Colonic mucosa (tissue), 4 donors: ENCODE data around the gene CCM2L. TPM values are rescaled to one million over a fixed set of nuclear protein-coding genes. Genes with fewer than 3 reads are reported as not detected.

ENCODE experiments used
- DNase-seq: peaks from one replicate; pipeline ENCODE4 v3.0.0-alpha.2; 2020
- H3K27ac ChIP-seq: fragments of 200-600 bp; one replicate; pipeline ENCODE4 v1.8.0; 2021
- H3K27me3 ChIP-seq: fragments of 200-600 bp; one replicate; pipeline ENCODE4 v1.8.0; 2021
- H3K36me3 ChIP-seq: fragments of 200-600 bp; one replicate; pipeline ENCODE4 v1.8.0; 2021
- H3K4me1 ChIP-seq: fragments of 200-600 bp; one replicate; pipeline ENCODE4 v1.8.0; 2021; ENCODE audit warnings: mild to moderate bottlenecking
- H3K4me3 ChIP-seq: fragments of 200-600 bp; one replicate; pipeline ENCODE4 v1.8.0; 2021
- H3K9ac ChIP-seq, 2 donors: one replicate each; pipeline ENCODE4 v1.7.0; 2013; ENCODE audit warnings: control low read depth in 2 of 2, low read depth in 2 of 2, low read length in 2 of 2
- H3K9me3 ChIP-seq: fragments of 200-600 bp; one replicate; pipeline ENCODE4 v1.8.0; 2021
- intact Hi-C: fragments of 100-400 bp; cut with DNase I; formaldehyde crosslinking; loops from one replicate; pipeline ENCODE4 v1.14.1; 2022
- total RNA-seq, 2 donors: library from RNA; stranded (reverse); fragmentation: NEBNext Ultra II Directional in 1 of 2; extraction: Animal tissue kit (Norgen Biotek cat#: 25700) in 1 of 2; gene quantifications; one replicate each; pipeline ENCODE4 v1.2.1, GENCODE V29; 2021
- TF ChIP-seq, protein P1 (sequence below): fragments of 200-600 bp; IDR thresholded peaks from one replicate; pipeline ENCODE4 v1.8.0; 2022; ENCODE audit warnings: antibody characterized with exemption, mild to moderate bottlenecking
- donor health status: healthy.
- donor health status: DM: no; HTN: no; CAD: no.
- donor health status: DM: no; HTN: no; CAD: no.

The CCM2L gene
- total RNA-seq, 2 donors from 2014 or later: 1.1 to 1.2 TPM

DNA sequence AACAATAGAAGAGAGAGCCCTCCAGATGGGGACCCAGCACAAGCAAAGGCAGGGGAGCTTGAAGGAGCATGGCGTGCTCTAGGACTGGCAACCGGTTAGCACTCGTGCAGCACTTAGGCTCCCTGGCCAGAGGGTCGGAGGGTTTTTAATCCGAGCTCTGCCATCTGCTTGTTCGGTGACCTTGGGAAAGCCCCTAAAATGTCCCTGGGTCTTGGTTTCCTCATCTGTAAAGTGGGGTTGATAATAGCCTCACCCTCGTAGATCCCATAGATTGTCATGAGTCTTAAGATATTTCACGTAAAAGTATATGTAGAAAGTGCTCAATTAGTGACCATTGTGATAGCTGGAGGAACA is 25.2 kb downstream of the CCM2L start:
- H3K4me3 ChIP-seq: no peak overlapping the region
- no peak overlapping the region for H3K9ac ChIP-seq
- no peaks in the 10 kb centered on the region for H3K9me3 ChIP-seq
- DNase-seq: no peak
- TF ChIP-seq, protein P1, sequence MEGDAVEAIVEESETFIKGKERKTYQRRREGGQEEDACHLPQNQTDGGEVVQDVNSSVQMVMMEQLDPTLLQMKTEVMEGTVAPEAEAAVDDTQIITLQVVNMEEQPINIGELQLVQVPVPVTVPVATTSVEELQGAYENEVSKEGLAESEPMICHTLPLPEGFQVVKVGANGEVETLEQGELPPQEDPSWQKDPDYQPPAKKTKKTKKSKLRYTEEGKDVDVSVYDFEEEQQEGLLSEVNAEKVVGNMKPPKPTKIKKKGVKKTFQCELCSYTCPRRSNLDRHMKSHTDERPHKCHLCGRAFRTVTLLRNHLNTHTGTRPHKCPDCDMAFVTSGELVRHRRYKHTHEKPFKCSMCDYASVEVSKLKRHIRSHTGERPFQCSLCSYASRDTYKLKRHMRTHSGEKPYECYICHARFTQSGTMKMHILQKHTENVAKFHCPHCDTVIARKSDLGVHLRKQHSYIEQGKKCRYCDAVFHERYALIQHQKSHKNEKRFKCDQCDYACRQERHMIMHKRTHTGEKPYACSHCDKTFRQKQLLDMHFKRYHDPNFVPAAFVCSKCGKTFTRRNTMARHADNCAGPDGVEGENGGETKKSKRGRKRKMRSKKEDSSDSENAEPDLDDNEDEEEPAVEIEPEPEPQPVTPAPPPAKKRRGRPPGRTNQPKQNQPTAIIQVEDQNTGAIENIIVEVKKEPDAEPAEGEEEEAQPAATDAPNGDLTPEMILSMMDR: no peak
- no peaks in the 10 kb centered on the region for H3K36me3 ChIP-seq
- intact Hi-C loops: loop anchor here (10.0 kb wide), 1 partner anchor 181 kb away; no protein-coding TSS in a partner anchor
- no peaks in the 10 kb centered on the region for H3K4me1 ChIP-seq
- H3K27ac ChIP-seq: no peak overlapping the region
- peaks cover 4% of the 10 kb centered on the region for H3K27me3 ChIP-seq

DNA sequence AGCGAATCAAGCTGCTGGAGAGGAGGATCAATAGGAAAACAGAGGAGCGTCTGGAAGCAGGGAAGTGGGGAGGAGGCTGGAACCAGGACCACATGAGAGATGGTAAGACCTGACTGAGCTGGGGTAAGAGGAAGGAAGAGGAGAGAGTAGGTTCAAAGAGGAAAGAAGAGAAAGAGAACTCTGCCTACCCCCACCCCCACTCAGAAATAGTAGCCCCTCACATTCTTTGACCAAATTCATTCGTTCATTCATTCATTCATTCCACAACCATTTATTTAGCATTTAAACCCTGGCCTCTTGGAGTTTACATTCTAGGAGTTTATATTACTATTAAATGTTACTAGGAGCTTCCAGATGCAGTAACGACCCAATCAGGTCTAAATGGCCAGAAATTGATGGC is 26.0 kb downstream of the CCM2L start:
- H3K9me3 ChIP-seq: no peaks in the 10 kb centered on the region
- no peak overlapping the region for H3K4me3 ChIP-seq
- H3K9ac ChIP-seq: no peak overlapping the region
- intact Hi-C loops: loop anchor here (10.0 kb wide), 1 partner anchor 181 kb away; no protein-coding TSS in a partner anchor
- H3K36me3 ChIP-seq: no peaks in the 10 kb centered on the region
- TF ChIP-seq, protein P1: no peak
- DNase-seq: no peak
- H3K4me1 ChIP-seq: no peaks in the 10 kb centered on the region
- no peak overlapping the region for H3K27ac ChIP-seq
- peaks cover 1% of the 10 kb centered on the region for H3K27me3 ChIP-seq

DNA sequence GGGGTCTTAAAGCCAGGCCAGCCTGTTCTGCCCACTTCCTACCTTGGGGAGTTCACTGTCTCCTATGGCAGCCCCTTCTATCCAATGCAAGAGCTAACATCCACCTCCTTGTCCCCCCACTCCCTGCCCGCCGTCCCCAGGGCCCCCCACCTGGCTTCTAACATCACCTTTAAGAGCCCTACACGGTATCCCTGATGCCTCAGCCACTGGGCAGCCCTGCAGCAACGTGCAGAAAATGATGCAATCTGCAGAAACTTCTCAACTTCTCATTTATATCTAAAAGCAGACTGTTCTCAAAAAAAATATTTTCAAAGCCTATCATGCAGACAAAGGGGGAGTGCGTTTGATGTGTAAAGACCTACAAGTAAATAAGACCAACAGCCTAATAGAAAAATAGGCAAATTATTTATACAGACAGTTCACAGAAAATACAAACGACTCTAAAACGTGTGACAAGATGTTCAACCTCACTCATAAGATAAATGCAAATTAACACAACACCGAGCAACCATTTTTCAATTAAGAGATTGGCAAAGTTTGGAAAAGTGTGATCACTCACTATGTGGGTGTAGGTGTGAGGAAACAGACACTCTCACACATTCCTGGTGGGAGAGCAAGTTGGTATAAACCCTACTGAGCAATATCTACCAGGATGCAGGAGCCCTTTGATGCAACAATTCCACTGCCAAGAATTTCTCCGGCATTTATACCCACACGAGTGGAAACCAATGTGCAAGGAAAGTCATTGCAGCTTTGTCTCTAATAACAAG is 26.7 kb downstream of the CCM2L start:
- Histone ChIP-seq H3K9ac (no peak overlapping the region), H3K27me3 (no peaks in the 10 kb centered on the region), H3K9me3 (no peaks in the 10 kb centered on the region), H3K4me1 (no peaks in the 10 kb centered on the region), H3K4me3 (no peak overlapping the region), H3K27ac (no peak overlapping the region), H3K36me3 (no peaks in the 10 kb centered on the region)
- TF ChIP-seq, protein P1: no peak
- intact Hi-C loops: loop anchor here (10.0 kb wide), 1 partner anchor 182 kb away; no protein-coding TSS in a partner anchor
- DNase-seq: no peak

DNA sequence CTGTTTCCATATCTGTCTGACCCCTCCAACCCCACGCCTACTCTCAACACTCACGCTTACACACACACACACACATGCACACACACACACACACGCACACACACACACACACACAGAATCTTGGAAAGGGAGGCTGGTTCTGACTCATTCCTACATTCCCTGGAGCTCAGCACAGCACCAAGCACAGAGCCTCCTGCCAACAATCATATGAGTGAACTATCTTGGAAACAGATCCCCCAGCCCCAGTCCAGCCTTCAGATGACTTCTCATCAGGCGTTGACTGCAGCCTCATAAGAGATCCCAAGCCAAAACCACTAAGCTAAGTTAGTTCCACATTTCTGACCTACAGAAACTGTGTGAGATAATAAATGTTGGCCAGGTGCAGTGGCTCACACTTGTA is 27.7 kb downstream of the CCM2L start:
- no peak overlapping the region for H3K27ac ChIP-seq
- H3K9ac ChIP-seq: no peak overlapping the region
- no peak overlapping the region for H3K4me3 ChIP-seq
- no peaks in the 10 kb centered on the region for H3K4me1 ChIP-seq
- H3K27me3 ChIP-seq: no peaks in the 10 kb centered on the region
- DNase-seq: no peak
- H3K36me3 ChIP-seq: no peaks in the 10 kb centered on the region
- TF ChIP-seq, protein P1: no peak
- intact Hi-C loops: loop anchor here (10.0 kb wide), 1 partner anchor 183 kb away; no protein-coding TSS in a partner anchor
- H3K9me3 ChIP-seq: no peaks in the 10 kb centered on the region

DNA sequence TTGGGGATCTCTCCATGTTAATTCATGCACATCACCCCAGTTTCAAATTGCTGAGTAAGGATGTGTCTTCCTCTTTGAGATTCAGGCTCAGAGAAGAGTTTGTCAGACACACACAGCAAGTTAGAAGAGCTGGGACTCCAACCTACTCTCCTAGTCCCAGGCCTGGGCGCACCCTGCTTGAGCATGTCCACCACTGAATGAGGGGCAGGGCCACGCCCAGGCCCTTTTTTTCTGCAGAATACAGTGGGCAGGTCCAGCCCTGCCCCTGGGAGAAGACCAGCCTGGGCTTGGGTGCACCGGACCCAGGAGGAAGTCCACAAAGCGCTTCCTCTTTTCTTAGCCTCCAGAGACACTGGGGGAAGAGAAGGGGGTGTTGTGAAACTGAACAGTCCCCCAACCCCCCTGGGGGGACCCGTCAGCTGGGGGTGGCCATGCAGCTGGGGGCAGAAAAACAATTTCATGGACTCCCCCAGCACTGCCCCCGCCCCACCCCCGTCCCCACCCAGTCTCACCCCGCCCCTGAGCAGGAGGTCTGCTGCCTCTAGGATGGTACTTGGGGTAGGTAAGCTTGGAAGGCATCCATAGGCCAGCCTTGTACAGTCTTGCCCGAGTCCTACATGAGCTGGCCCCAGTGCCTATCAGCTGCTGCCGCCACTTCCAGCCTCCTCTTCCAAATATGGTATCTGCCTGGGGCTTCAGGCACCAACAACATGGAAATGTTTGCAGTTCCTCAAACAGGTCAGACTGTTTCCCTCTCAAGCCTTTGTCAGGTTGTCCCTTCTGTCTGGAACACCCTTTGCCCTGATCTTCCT is 30.1 kb downstream of the CCM2L start:
- intact Hi-C loops: no loop called here
- DNase-seq: no peak
- H3K36me3 ChIP-seq: no peaks in the 10 kb centered on the region
- no peaks in the 10 kb centered on the region for H3K27me3 ChIP-seq
- peak overlapping the region; percentile 32 for H3K27ac ChIP-seq
- H3K9me3 ChIP-seq: no peaks in the 10 kb centered on the region
- H3K4me3 ChIP-seq: no peak overlapping the region
- H3K9ac ChIP-seq: no peak overlapping the region
- TF ChIP-seq, protein P1: no peak
- no peaks in the 10 kb centered on the region for H3K4me1 ChIP-seq
